PC-3 (cell line): ENCODE results near the gene MIOX.

Experiments used
- CTCF ChIP-seq: fragments of 300-600 bp; sonication (generic); conservative IDR thresholded peaks from 2 replicates; pipeline ENCODE4 v1.5.1; 2017; ENCODE audit warnings: antibody characterized with exemption, low read depth, mild to moderate bottlenecking, low read length
- EZH2 ChIP-seq: fragments of 300-600 bp; sonication (generic); IDR thresholded peaks from one replicate; pipeline ENCODE4 v1.6.1; 2017; ENCODE audit warnings: antibody characterized with exemption, mild to moderate bottlenecking, low read length; ENCODE audit not compliant: unreplicated experiment
- EZH2phosphoT487 ChIP-seq: fragments of 300-600 bp; sonication (generic); IDR thresholded peaks from 2 replicates; pipeline ENCODE4 v1.6.1; 2018; ENCODE audit warnings: mild to moderate bottlenecking, antibody characterized with exemption, low read length, borderline replicate concordance

GRCh38 chr22:50489363-50490243, 2.9 kb downstream of the MIOX start:
- TF ChIP-seq CTCF, result no peak
- no peak for TF ChIP-seq EZH2
- no peak for TF ChIP-seq EZH2phosphoT487
